Lower leg skin (tissue), 3 donors: ENCODE data around the gene CNOT9.

Experiments used
- CTCF ChIP-seq, 3 donors: fragments of 450-650 bp; IDR thresholded peaks; one replicate each; pipeline ENCODE4 v1.5.1; 2016; ENCODE audit warnings: antibody characterized with exemption in 3 of 3, mild to moderate bottlenecking in 3 of 3, moderate library complexity in 2 of 3
- POLR2A ChIP-seq, 2 donors: fragments of 450-650 bp; IDR thresholded peaks; one replicate each; pipeline ENCODE4 v1.6.1; 2016 to 2017; ENCODE audit warnings: antibody characterized with exemption in 2 of 2, mild to moderate bottlenecking in 1 of 2, moderate library complexity in 1 of 2

- TF ChIP-seq CTCF (IDR thresholded peaks at IDR 0.05) (no peak), POLR2A (IDR thresholded peaks at IDR 0.05) (no peak)
Observed at GRCh38 chr2:218567797-218568189, 846 bp upstream of the CNOT9 start.
